Stimulated activated CD4-positive, alpha-beta T cell treated with anti-CD3 and anti-CD28 coated beads, TNF-alpha, amount 100 ng/mL, for 48 hours (primary cell): ENCODE results near the gene SMTN.

Source experiments
- DNase-seq, 3 donors: peaks; one replicate each; pipeline ENCODE4 v3.0.0-alpha.2; 2020; ENCODE audit warnings: low read depth in 3 of 3

SMTN gene

DNA sequence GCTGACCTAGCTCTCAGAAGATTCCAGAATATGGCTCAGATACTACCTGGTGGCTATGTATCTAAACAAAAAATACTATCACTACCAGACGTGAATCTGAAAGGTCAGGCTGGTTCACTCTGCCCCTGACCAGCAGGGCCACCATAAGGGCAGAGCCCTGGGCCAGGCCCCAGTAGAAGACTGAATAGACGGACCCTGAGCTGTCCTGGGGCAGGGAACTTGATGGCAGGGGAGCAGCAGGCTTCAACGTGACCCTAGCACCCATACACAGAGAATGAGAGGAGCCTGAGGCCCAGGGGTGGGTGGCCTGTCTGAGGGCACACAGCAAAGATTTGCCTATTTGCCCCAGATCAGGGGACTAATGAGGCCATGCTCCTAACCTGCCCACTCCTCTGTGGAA, 72.2 kb downstream of the SMTN start:
- no peak for DNase-seq
